ENCODE results near the gene TBC1D7. TPM values are rescaled to one million over a fixed set of nuclear protein-coding genes. Genes with fewer than 3 reads are reported as not detected.

TBC1D7 gene
- total RNA-seq, 1 experiment from 2014 or later = 13.7 TPM

DNA sequence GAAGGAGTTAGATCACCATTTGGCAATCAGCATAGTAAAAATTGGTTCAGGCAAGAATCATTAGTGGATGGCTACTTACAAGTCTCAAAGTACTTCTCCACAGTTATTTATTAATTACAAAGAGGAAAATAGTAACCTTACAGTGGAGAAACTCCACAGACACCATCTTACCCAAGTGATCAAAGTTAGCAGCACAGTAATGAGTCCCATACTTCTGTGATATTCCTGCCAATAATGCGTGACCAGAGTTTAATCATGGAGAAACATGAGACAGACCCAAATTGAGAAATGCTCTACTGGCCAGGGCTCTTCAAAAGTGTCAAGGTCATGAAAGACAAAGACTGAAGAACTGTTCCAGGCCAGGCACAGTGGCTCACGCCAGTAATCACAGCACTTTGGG, 9.5 kb downstream of the TBC1D7 start (continued):
- TF ChIP-seq, protein P1, sequence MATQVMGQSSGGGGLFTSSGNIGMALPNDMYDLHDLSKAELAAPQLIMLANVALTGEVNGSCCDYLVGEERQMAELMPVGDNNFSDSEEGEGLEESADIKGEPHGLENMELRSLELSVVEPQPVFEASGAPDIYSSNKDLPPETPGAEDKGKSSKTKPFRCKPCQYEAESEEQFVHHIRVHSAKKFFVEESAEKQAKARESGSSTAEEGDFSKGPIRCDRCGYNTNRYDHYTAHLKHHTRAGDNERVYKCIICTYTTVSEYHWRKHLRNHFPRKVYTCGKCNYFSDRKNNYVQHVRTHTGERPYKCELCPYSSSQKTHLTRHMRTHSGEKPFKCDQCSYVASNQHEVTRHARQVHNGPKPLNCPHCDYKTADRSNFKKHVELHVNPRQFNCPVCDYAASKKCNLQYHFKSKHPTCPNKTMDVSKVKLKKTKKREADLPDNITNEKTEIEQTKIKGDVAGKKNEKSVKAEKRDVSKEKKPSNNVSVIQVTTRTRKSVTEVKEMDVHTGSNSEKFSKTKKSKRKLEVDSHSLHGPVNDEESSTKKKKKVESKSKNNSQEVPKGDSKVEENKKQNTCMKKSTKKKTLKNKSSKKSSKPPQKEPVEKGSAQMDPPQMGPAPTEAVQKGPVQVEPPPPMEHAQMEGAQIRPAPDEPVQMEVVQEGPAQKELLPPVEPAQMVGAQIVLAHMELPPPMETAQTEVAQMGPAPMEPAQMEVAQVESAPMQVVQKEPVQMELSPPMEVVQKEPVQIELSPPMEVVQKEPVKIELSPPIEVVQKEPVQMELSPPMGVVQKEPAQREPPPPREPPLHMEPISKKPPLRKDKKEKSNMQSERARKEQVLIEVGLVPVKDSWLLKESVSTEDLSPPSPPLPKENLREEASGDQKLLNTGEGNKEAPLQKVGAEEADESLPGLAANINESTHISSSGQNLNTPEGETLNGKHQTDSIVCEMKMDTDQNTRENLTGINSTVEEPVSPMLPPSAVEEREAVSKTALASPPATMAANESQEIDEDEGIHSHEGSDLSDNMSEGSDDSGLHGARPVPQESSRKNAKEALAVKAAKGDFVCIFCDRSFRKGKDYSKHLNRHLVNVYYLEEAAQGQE (IDR thresholded peaks at IDR 0.05; ENCODE audit: low read depth) = no peak
- TF ChIP-seq TCF7L2 (IDR thresholded peaks at IDR 0.05; ENCODE audit: borderline replicate concordance, extremely low read depth, insufficient read depth, insufficient read length) (no peak), MAX (IDR thresholded peaks at IDR 0.05) (no peak), ELF1 (IDR thresholded peaks at IDR 0.05; ENCODE audit: borderline replicate concordance, low read depth) (no peak)

- H3K36me3 ChIP-seq (ENCODE audit: control insufficient read depth in 1 of 2, insufficient read depth in 2 of 2, low read length in 2 of 2) = peaks cover 0 to 20% of the 10 kb centered on the region in 2 experiments; a peak in 1 of 4 replicates
- H3K4me2 ChIP-seq (ENCODE audit: low read length) = no peak overlapping the region
- no peak for ATAC-seq
- no peak for DNase-seq (ENCODE audit: low read depth, low spot score)
- no peak overlapping the region for H3K4me3 ChIP-seq (replicated peaks in 1 of 2; ENCODE audit: low read depth in 1 of 2, low read length in 2 of 2)
- CTCF ChIA-PET = no interaction called here
- H3K4me1 ChIP-seq (ENCODE audit: control insufficient read depth in 1 of 2, insufficient read depth in 2 of 2, low read length in 2 of 2) = no peaks in the 10 kb centered on the region
- no peak overlapping the region for H2AFZ ChIP-seq (ENCODE audit: low read depth, low read length, poor library complexity, severe bottlenecking)
- H3K9me3 ChIP-seq (ENCODE audit: control insufficient read depth in 1 of 2, insufficient read depth in 1 of 2, low read depth in 1 of 2, low read length in 2 of 2) = no peaks in the 10 kb centered on the region
- no peaks in the 10 kb centered on the region for H4K20me1 ChIP-seq (ENCODE audit: insufficient read depth)
- RAD21 ChIA-PET (ENCODE audit: low non-redundant PET in 1 of 2, low total read pairs in 2 of 2, uncharacterized antibody in 2 of 2, unreplicated experiment in 2 of 2) = no interaction called here
- no peaks in the 10 kb centered on the region for H3K27me3 ChIP-seq (ENCODE audit: insufficient read depth, low read length)
- POLR2A ChIA-PET = no interaction called here
- no peak overlapping the region for H3K27ac ChIP-seq (ENCODE audit: low read depth, low read length)
- BruUV-seq (replicated peaks) = no TSS peak
- intact Hi-C loops (cut with micrococcal nuclease) = no loop called here
- no peak overlapping the region for H3K9ac ChIP-seq (ENCODE audit: low read length)
- no peaks in the 10 kb centered on the region for H3K79me2 ChIP-seq (ENCODE audit: insufficient read depth, low read length)
- H3K9me2 ChIP-seq (ENCODE audit: insufficient read depth) = no peaks in the 10 kb centered on the region
- TF ChIP-seq EGR1 (IDR thresholded peaks at IDR 0.05; ENCODE audit: low read depth) (no peak), ZFX (IDR thresholded peaks at IDR 0.05) (no peak), SIN3A (IDR thresholded peaks at IDR 0.05; ENCODE audit: low read depth) (no peak), EZH2 (IDR thresholded peaks at IDR 0.05) (no peak), ZNF274 (IDR thresholded peaks at IDR 0.05; ENCODE audit: low read depth, low read length) (no peak), RAD21 (IDR thresholded peaks at IDR 0.05; ENCODE audit: low read depth) (no peak), MAX (IDR thresholded peaks at IDR 0.05) (no peak), ELF1 (IDR thresholded peaks at IDR 0.05; ENCODE audit: borderline replicate concordance, low read depth) (no peak), SP1 (IDR thresholded peaks at IDR 0.05; ENCODE audit: low read depth) (no peak), CTCF (IDR thresholded peaks at IDR 0.05 in 2 of 3, conservative IDR thresholded peaks at IDR 0.05 in 1 of 3; ENCODE audit: borderline replicate concordance in 1 of 3, insufficient read depth in 1 of 3, low read depth in 2 of 3, low read length in 2 of 3) (no peak), JUND (IDR thresholded peaks at IDR 0.05) (no peak), POLR2A (IDR thresholded peaks at IDR 0.05; ENCODE audit: borderline replicate concordance, extremely low read depth, insufficient read depth, insufficient read length) (no peak), EZH2phosphoT487 (IDR thresholded peaks at IDR 0.05; ENCODE audit: borderline replicate concordance) (no peak), FOSL1 (IDR thresholded peaks at IDR 0.05; ENCODE audit: low read depth) (no peak), TCF7L2 (IDR thresholded peaks at IDR 0.05; ENCODE audit: borderline replicate concordance, extremely low read depth, insufficient read depth, insufficient read length) (no peak), CEBPB (IDR thresholded peaks at IDR 0.05; ENCODE audit: low read depth) (no peak)
- TF ChIP-seq, protein P2, sequence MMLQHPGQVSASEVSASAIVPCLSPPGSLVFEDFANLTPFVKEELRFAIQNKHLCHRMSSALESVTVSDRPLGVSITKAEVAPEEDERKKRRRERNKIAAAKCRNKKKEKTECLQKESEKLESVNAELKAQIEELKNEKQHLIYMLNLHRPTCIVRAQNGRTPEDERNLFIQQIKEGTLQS (IDR thresholded peaks at IDR 0.05) = no peak
These were observed 12.4 kb downstream of the TBC1D7 start for GRCh38 chr6:13315896-13316295.

All from HCT116 (cell line).